Neural progenitor cell (in vitro differentiated cells): ENCODE data around the gene MDN1. TPM values are rescaled to one million over a fixed set of nuclear protein-coding genes. Genes with fewer than 3 reads are reported as not detected.

Source experiments
- DNase-seq: peaks from one replicate; pipeline ENCODE4 v3.0.0-alpha.2; 2016; ENCODE audit warnings: low spot score
- H2AFZ ChIP-seq: fragments of 200-600 bp; sonication (generic); replicated peaks from 2 replicates; pipeline ENCODE4 v1.6.1; 2016; ENCODE audit warnings: antibody characterized with exemption
- H3F3A ChIP-seq: fragments of 200-600 bp; sonication (generic); 2 replicates; pipeline ENCODE4 v1.6.1; 2016; ENCODE audit warnings: antibody characterized with exemption, low read depth
- H3K27ac ChIP-seq: fragments of 200-600 bp; sonication (generic); 2 replicates; pipeline ENCODE4 v1.5.1; 2016; ENCODE audit warnings: mild to moderate bottlenecking
- H3K27me3 ChIP-seq: fragments of 200-600 bp; sonication (generic); 2 replicates; pipeline ENCODE4 v1.6.1; 2016; ENCODE audit warnings: mild to moderate bottlenecking, moderate library complexity
- H3K36me3 ChIP-seq: fragments of 200-600 bp; sonication (generic); 2 replicates; pipeline ENCODE4 v1.5.1; 2016
- H3K4me1 ChIP-seq: fragments of 200-600 bp; sonication (generic); 2 replicates; pipeline ENCODE4 v1.6.1; 2016; ENCODE audit warnings: mixed run types
- H3K4me2 ChIP-seq: fragments of 200-600 bp; sonication (generic); 2 replicates; pipeline ENCODE4 v1.6.1; 2016
- H3K4me3 ChIP-seq: fragments of 200-600 bp; sonication (generic); 2 replicates; pipeline ENCODE4 v1.5.1; 2016
- H3K79me2 ChIP-seq: fragments of 200-600 bp; sonication (generic); 2 replicates; pipeline ENCODE4 v1.6.1; 2016; ENCODE audit warnings: low read depth
- H3K9ac ChIP-seq: fragments of 200-600 bp; sonication (generic); 2 replicates; pipeline ENCODE4 v1.6.1; 2016
- H3K9me3 ChIP-seq: fragments of 200-600 bp; sonication (generic); 2 replicates; pipeline ENCODE4 v1.5.1; 2016; ENCODE audit warnings: low read depth
- H4K20me1 ChIP-seq: fragments of 200-600 bp; sonication (generic); 2 replicates; pipeline ENCODE4 v1.6.1; 2016; ENCODE audit warnings: low read depth
- H3K27ac Mint-ChIP-seq: 3 replicates; pipeline ENCODE4 v1.8.0; 2021; ENCODE audit warnings: mixed read lengths
- H3K27me3 Mint-ChIP-seq: 2 replicates; pipeline ENCODE4 v1.8.0; 2022; ENCODE audit warnings: low read depth, mild to moderate bottlenecking, inconsistent platforms, moderate library complexity, mixed read lengths; ENCODE audit not compliant: insufficient read depth
- H3K36me3 Mint-ChIP-seq: 3 replicates; pipeline ENCODE4 v1.8.0; 2021; ENCODE audit warnings: mixed read lengths
- H3K4me1 Mint-ChIP-seq: 3 replicates; pipeline ENCODE4 v1.8.0; 2021; ENCODE audit warnings: mixed read lengths
- H3K4me3 Mint-ChIP-seq: 3 replicates; pipeline ENCODE4 v1.8.0; 2021; ENCODE audit warnings: mild to moderate bottlenecking, moderate library complexity, mixed read lengths
- H3K9me3 Mint-ChIP-seq: 3 replicates; pipeline ENCODE4 v1.8.0; 2020; ENCODE audit warnings: mixed read lengths
- EZH2 ChIP-seq: fragments of 200-600 bp; sonication (generic); IDR thresholded peaks from 2 replicates; pipeline ENCODE4 v1.6.1; 2017; ENCODE audit warnings: antibody characterized with exemption, mild to moderate bottlenecking, moderate library complexity
- EZH2phosphoT487 ChIP-seq: fragments of 200-600 bp; sonication (generic); IDR thresholded peaks from 2 replicates; pipeline ENCODE4 v1.6.1; 2017; ENCODE audit warnings: antibody characterized with exemption
- total RNA-seq: library from RNA; depleted of rRNA; stranded (reverse); fragments of >200 nt; gene quantifications from 2 replicates; pipeline ENCODE4 v1.2.3, GENCODE V29; 2015; ENCODE audit warnings: low replicate concordance
- TF ChIP-seq, protein P1 (sequence below): fragments of 200-600 bp; sonication (generic); IDR thresholded peaks from 2 replicates; pipeline ENCODE4 v1.5.1; 2017; ENCODE audit warnings: antibody characterized with exemption, mild to moderate bottlenecking

Gene MDN1
- total RNA-seq, 1 donor from 2014 or later = 40.7 TPM

DNA sequence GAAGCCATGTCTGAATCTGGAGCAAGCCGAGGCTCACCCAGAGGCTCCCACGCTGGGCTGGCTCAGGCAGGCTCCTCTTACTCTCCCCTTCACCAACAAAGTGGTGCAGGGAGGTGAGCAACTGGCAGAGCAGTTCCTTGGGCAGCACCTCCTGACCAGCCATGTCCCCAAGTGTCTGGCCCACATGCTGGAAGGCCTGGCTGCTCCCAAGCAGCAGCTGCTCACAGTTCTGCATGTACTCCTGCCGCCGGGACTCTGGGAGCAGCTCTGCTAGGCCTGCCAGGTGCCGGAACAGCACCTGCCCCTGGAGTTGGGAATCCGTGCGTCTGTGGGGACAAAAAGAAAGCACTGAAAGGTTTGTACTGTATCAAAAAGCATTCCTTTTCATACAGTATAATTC, 123.9 kb downstream of the MDN1 start:
- no peak overlapping the region for H3K27ac ChIP-seq
- H3K79me2 ChIP-seq = no peaks in the 10 kb centered on the region
- DNase-seq = no peak
- Mint-ChIP-seq H3K9me3 (no peaks in the 10 kb centered on the region), H3K36me3 (peaks cover 24% of the 10 kb centered on the region), H3K4me3 (no peak overlapping the region), H3K27me3 (peaks cover 3% of the 10 kb centered on the region), H3K4me1 (peaks cover 7% of the 10 kb centered on the region), H3K27ac (no peak overlapping the region)
- no peak overlapping the region for H3K4me2 ChIP-seq
- H3K9ac ChIP-seq = no peak overlapping the region
- no peaks in the 10 kb centered on the region for H3K27me3 ChIP-seq
- H3K9me3 ChIP-seq = no peaks in the 10 kb centered on the region
- H3K36me3 ChIP-seq = peaks cover 19% of the 10 kb centered on the region
- peaks cover 10% of the 10 kb centered on the region for H3K4me1 ChIP-seq
- no peak overlapping the region for H3K4me3 ChIP-seq
- peaks cover 8% of the 10 kb centered on the region for H3F3A ChIP-seq
- H4K20me1 ChIP-seq = no peaks in the 10 kb centered on the region
- H2AFZ ChIP-seq = no peak overlapping the region
- TF ChIP-seq EZH2 (no peak), EZH2phosphoT487 (no peak)
- TF ChIP-seq, protein P1, sequence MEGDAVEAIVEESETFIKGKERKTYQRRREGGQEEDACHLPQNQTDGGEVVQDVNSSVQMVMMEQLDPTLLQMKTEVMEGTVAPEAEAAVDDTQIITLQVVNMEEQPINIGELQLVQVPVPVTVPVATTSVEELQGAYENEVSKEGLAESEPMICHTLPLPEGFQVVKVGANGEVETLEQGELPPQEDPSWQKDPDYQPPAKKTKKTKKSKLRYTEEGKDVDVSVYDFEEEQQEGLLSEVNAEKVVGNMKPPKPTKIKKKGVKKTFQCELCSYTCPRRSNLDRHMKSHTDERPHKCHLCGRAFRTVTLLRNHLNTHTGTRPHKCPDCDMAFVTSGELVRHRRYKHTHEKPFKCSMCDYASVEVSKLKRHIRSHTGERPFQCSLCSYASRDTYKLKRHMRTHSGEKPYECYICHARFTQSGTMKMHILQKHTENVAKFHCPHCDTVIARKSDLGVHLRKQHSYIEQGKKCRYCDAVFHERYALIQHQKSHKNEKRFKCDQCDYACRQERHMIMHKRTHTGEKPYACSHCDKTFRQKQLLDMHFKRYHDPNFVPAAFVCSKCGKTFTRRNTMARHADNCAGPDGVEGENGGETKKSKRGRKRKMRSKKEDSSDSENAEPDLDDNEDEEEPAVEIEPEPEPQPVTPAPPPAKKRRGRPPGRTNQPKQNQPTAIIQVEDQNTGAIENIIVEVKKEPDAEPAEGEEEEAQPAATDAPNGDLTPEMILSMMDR = no peak

DNA sequence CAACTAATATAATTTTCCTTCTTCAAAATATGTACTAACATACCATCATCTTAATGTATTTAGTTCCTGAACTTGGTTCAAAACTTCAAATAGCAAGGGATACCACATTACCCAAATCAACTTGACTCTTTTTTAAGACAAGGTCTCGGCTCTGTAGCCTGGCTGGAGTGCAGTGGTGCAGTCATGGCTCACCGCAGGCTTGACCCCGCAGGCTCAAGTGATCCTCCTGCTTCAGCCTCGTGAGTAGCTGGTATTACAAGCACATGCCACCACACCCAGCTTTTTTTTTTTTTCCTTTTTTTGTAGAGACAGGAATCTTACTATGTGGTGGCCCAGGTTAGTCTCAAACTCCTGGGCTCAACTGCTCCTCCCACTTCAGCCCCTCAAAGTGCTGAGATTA, 125.2 kb downstream of the MDN1 start:
- Mint-ChIP-seq H3K36me3 (peaks cover 27% of the 10 kb centered on the region), H3K27me3 (peaks cover 3% of the 10 kb centered on the region), H3K9me3 (no peaks in the 10 kb centered on the region), H3K4me3 (no peak overlapping the region), H3K27ac (no peak overlapping the region), H3K4me1 (peaks cover 15% of the 10 kb centered on the region)
- Histone ChIP-seq H3K4me3 (no peak overlapping the region), H3K9me3 (no peaks in the 10 kb centered on the region), H3K27me3 (no peaks in the 10 kb centered on the region), H3K4me2 (no peak overlapping the region), H3K79me2 (no peaks in the 10 kb centered on the region), H3K9ac (no peak overlapping the region), H3F3A (peaks cover 15% of the 10 kb centered on the region), H2AFZ (no peak overlapping the region), H4K20me1 (no peaks in the 10 kb centered on the region), H3K4me1 (peaks cover 16% of the 10 kb centered on the region), H3K36me3 (peaks cover 15% of the 10 kb centered on the region), H3K27ac (no peak overlapping the region)
- TF ChIP-seq EZH2phosphoT487 = no peak
- TF ChIP-seq EZH2 = no peak
- TF ChIP-seq, protein P1 = no peak
- no peak for DNase-seq

DNA sequence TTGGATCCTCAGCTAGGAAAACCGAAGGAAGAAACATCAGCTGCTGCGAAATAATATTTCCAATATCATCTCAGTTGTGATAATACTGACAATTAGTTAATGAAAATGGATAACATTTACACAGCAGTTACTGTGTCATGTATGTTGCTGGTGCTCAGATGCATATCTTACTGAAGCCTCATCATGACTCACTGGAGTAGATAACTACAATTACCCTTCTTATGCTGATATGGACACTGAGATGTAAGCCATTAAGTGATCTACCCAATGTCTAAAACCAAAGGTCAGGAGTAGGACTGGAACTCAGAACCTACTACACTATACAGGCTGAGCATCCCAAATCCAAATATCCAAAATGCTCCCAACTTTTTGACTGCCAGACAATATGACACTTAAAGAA, 126.4 kb downstream of the MDN1 start:
- Histone ChIP-seq H3F3A (peaks cover 15% of the 10 kb centered on the region), H3K4me2 (no peak overlapping the region), H3K4me3 (no peak overlapping the region), H3K9me3 (no peaks in the 10 kb centered on the region), H4K20me1 (no peaks in the 10 kb centered on the region), H3K27ac (no peak overlapping the region), H2AFZ (no peak overlapping the region), H3K4me1 (peaks cover 17% of the 10 kb centered on the region), H3K79me2 (no peaks in the 10 kb centered on the region), H3K9ac (no peak overlapping the region), H3K36me3 (peaks cover 6% of the 10 kb centered on the region), H3K27me3 (no peaks in the 10 kb centered on the region)
- no peak overlapping the region for H3K4me3 Mint-ChIP-seq
- no peaks in the 10 kb centered on the region for H3K9me3 Mint-ChIP-seq
- TF ChIP-seq EZH2phosphoT487 (no peak), EZH2 (no peak)
- TF ChIP-seq, protein P1 = no peak
- H3K27ac Mint-ChIP-seq = no peak overlapping the region
- H3K27me3 Mint-ChIP-seq = peaks cover 3% of the 10 kb centered on the region
- peaks cover 29% of the 10 kb centered on the region for H3K36me3 Mint-ChIP-seq
- no peak for DNase-seq
- H3K4me1 Mint-ChIP-seq = peaks cover 15% of the 10 kb centered on the region
